ENCODE data around the gene HMG20A.

HMG20A gene

GRCh38 chr15:77436822-77437221, 16.1 kb downstream of the HMG20A start:
- no peak for DNase-seq

GRCh38 chr15:77437264-77437663, 16.6 kb downstream of the HMG20A start:
- DNase-seq = no peak

GRCh38 chr15:77440378-77440999, 19.8 kb downstream of the HMG20A start:
- DNase-seq = no peak

GRCh38 chr15:77446840-77447390, 26.2 kb downstream of the HMG20A start:
- no peak for DNase-seq

- DNase-seq = no peak
Measured at GRCh38 chr15:77454265-77454664, 33.6 kb downstream of the HMG20A start.

GRCh38 chr15:77454951-77455350, 34.3 kb downstream of the HMG20A start:
- no peak for DNase-seq

- DNase-seq = no peak
Measured at GRCh38 chr15:77455696-77456321, 35.1 kb downstream of the HMG20A start.

- DNase-seq = no peak
Measured at GRCh38 chr15:77456746-77457145, 36.1 kb downstream of the HMG20A start.

- DNase-seq = no peak
Measured at GRCh38 chr15:77457191-77457904, 36.7 kb downstream of the HMG20A start.

- no peak for DNase-seq
Measured at GRCh38 chr15:77457905-77458265, 37.2 kb downstream of the HMG20A start.

GRCh38 chr15:77459031-77459430, 38.3 kb downstream of the HMG20A start:
- DNase-seq = no peak

- no peak for DNase-seq
Measured at GRCh38 chr15:77461486-77461885, 40.8 kb downstream of the HMG20A start.

- DNase-seq = no peak
Measured at GRCh38 chr15:77464129-77464865, 43.6 kb downstream of the HMG20A start.

- no peak for DNase-seq
Measured at GRCh38 chr15:77466521-77466920, 45.8 kb downstream of the HMG20A start.

- DNase-seq = no peak
Measured at GRCh38 chr15:77468896-77469295, 48.2 kb downstream of the HMG20A start.

- no peak for DNase-seq
Measured at GRCh38 chr15:77470235-77470634, 49.5 kb downstream of the HMG20A start.

GRCh38 chr15:77473328-77473727, 52.6 kb downstream of the HMG20A start:
- no peak for DNase-seq

GRCh38 chr15:77474310-77474988, 53.8 kb downstream of the HMG20A start:
- DNase-seq = no peak

GRCh38 chr15:77475001-77475400, 54.3 kb downstream of the HMG20A start:
- no peak for DNase-seq

GRCh38 chr15:77475898-77476297, 55.2 kb downstream of the HMG20A start:
- no peak for DNase-seq

- DNase-seq = no peak
Measured at GRCh38 chr15:77476995-77477394, 56.3 kb downstream of the HMG20A start.

- DNase-seq = no peak
Measured at GRCh38 chr15:77478051-77478450, 57.4 kb downstream of the HMG20A start.

- no peak for DNase-seq
Measured at GRCh38 chr15:77479015-77479414, 58.3 kb downstream of the HMG20A start.

Data from CD4-positive, alpha-beta T cell treated with Interleukin-10 for 1 hour (primary cell).